Calu3 (cell line): ENCODE data around the gene MAMLD1. TPM values are rescaled to one million over a fixed set of nuclear protein-coding genes. Genes with fewer than 3 reads are reported as not detected.

Experiments
- BruUV-seq: library from RNA; stranded (reverse); fragments of 400-500 nt; replicated peaks from 2 replicates; lab custom pipeline; 2021; lab: Mats Ljungman, UMichigan
- CTCF ChIA-PET: fragments of 300-600 bp; sonication (Branson Sonifier 250); formaldehyde crosslinking; loops from one replicate; lab custom pipeline; 2022; ENCODE audit warnings: antibody characterized with exemption; lab: Charles Lee
- DNase-seq: peaks from one replicate; pipeline ENCODE4 v3.0.0; 2022
- H3K27ac Mint-ChIP-seq: one replicate; pipeline ENCODE4 v1.8.0; 2022; ENCODE audit warnings: mixed read lengths; ENCODE audit not compliant: unreplicated experiment
- H3K27me3 Mint-ChIP-seq: one replicate; pipeline ENCODE4 v1.8.0; 2022; ENCODE audit warnings: mixed read lengths; ENCODE audit not compliant: unreplicated experiment
- H3K36me3 Mint-ChIP-seq: one replicate; pipeline ENCODE4 v1.8.0; 2022; ENCODE audit warnings: mild to moderate bottlenecking, moderate library complexity, mixed read lengths; ENCODE audit not compliant: insufficient read depth, unreplicated experiment
- H3K4me1 Mint-ChIP-seq: one replicate; pipeline ENCODE4 v1.8.0; 2022; ENCODE audit warnings: mild to moderate bottlenecking, low read depth, mixed read lengths; ENCODE audit not compliant: unreplicated experiment
- H3K4me3 Mint-ChIP-seq: one replicate; pipeline ENCODE4 v1.8.0; 2022; ENCODE audit warnings: mild to moderate bottlenecking, low read depth, moderate library complexity, mixed read lengths; ENCODE audit not compliant: unreplicated experiment
- H3K9me3 Mint-ChIP-seq: one replicate; pipeline ENCODE4 v1.8.0; 2022; ENCODE audit warnings: low read depth, mixed read lengths; ENCODE audit not compliant: unreplicated experiment
- intact Hi-C: fragments of 100-400 bp; cut with micrococcal nuclease; formaldehyde crosslinking; loops from one replicate; pipeline ENCODE4 v1.10.0; 2022; ENCODE audit not compliant: unreplicated experiment
- total RNA-seq: library from RNA; stranded (reverse); gene quantifications from 2 replicates; pipeline ENCODE4 v1.2.3, GENCODE V29; 2022
- TF ChIP-seq, protein P1 (sequence below): fragments of 200-600 bp; IDR thresholded peaks from one replicate; pipeline ENCODE4 v1.8.0; 2022; ENCODE audit warnings: antibody characterized with exemption; ENCODE audit not compliant: unreplicated experiment

Gene MAMLD1
- total RNA-seq, 1 experiment from 2014 or later, result 8.8 TPM

DNA sequence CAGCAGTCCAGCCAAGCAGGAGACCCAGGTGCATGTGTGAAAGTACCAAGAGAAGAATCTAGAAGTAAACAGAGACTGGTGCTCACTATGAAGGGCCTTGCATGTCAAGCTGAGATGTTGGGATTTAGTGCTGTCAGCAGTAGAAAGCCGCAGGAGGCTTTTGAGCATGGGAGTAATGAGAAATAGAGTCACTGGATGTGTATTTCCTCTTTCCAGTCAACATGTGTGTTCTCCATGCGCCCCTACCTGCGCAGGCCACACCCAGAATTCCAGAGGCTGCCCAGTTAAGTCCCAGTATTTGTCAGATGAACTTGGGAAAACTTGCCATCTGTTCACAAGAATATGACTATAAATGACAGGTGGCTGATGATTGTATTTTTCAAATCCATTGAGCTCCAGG, 4.5 kb upstream of the MAMLD1 start:
- no peaks in the 10 kb centered on the region for H3K9me3 Mint-ChIP-seq
- no peak for DNase-seq

DNA sequence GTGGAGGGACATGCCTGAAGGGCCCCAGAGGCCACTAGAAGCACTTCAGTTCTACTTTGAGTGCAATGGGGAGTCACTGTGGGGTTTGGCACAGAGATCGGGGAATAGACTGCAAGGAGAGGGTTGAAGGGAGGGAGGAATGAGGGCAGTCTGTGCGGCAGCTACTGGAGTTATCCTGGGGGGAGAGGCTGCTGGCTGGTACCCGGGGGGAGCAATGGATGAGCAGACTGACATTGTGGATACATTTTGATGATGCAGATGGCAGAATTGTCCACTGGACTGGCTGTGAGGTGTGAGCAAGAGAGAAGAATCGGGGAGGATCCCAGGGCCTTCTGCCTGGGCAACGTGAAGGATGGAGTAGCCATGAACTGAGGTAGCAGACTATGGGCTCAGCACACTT, 2.8 kb upstream of the MAMLD1 start:
- CTCF ChIA-PET, result no interaction called here
- H3K4me3 Mint-ChIP-seq, result no peak overlapping the region
- H3K4me1 Mint-ChIP-seq, result peaks cover 32% of the 10 kb centered on the region
- H3K27ac Mint-ChIP-seq, result no peak overlapping the region
- H3K27me3 Mint-ChIP-seq, result peaks cover 34% of the 10 kb centered on the region
- DNase-seq, result no peak
- no TSS peak for BruUV-seq
- peaks cover 39% of the 10 kb centered on the region for H3K36me3 Mint-ChIP-seq
- TF ChIP-seq, protein P1, sequence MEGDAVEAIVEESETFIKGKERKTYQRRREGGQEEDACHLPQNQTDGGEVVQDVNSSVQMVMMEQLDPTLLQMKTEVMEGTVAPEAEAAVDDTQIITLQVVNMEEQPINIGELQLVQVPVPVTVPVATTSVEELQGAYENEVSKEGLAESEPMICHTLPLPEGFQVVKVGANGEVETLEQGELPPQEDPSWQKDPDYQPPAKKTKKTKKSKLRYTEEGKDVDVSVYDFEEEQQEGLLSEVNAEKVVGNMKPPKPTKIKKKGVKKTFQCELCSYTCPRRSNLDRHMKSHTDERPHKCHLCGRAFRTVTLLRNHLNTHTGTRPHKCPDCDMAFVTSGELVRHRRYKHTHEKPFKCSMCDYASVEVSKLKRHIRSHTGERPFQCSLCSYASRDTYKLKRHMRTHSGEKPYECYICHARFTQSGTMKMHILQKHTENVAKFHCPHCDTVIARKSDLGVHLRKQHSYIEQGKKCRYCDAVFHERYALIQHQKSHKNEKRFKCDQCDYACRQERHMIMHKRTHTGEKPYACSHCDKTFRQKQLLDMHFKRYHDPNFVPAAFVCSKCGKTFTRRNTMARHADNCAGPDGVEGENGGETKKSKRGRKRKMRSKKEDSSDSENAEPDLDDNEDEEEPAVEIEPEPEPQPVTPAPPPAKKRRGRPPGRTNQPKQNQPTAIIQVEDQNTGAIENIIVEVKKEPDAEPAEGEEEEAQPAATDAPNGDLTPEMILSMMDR, result no peak
- intact Hi-C loops, result loop anchor here (2.0 to 10.0 kb wide), 6 partner anchors 68 to 398 kb away; no protein-coding TSS in a partner anchor
- no peaks in the 10 kb centered on the region for H3K9me3 Mint-ChIP-seq

More for the DNA sequence above, 4.5 kb upstream of the MAMLD1 start:
- Mint-ChIP-seq H3K36me3 (peaks cover 26% of the 10 kb centered on the region), H3K27ac (no peak overlapping the region), H3K27me3 (peaks cover 34% of the 10 kb centered on the region), H3K4me1 (peaks cover 32% of the 10 kb centered on the region), H3K4me3 (no peak overlapping the region)
- CTCF ChIA-PET, result no interaction called here
- intact Hi-C loops, result no loop called here
- TF ChIP-seq, protein P1, result no peak
- BruUV-seq, result no TSS peak

- intact Hi-C loops, result loop anchor here (2.0 to 10.0 kb wide), 6 partner anchors 69 to 398 kb away; no protein-coding TSS in a partner anchor
- no TSS peak for BruUV-seq
- peaks cover 37% of the 10 kb centered on the region for H3K4me1 Mint-ChIP-seq
- H3K27me3 Mint-ChIP-seq, result peaks cover 34% of the 10 kb centered on the region
- H3K4me3 Mint-ChIP-seq, result peak overlapping the region; percentile 84
- no peaks in the 10 kb centered on the region for H3K9me3 Mint-ChIP-seq
- DNase-seq, result peak; percentile 22
- CTCF ChIA-PET, result no interaction called here
- H3K36me3 Mint-ChIP-seq, result peaks cover 48% of the 10 kb centered on the region
- TF ChIP-seq, protein P1, result no peak
- no peak overlapping the region for H3K27ac Mint-ChIP-seq
Observed at GRCh38 chrX:150361070-150361776, 1.9 kb upstream of the MAMLD1 start.

DNA sequence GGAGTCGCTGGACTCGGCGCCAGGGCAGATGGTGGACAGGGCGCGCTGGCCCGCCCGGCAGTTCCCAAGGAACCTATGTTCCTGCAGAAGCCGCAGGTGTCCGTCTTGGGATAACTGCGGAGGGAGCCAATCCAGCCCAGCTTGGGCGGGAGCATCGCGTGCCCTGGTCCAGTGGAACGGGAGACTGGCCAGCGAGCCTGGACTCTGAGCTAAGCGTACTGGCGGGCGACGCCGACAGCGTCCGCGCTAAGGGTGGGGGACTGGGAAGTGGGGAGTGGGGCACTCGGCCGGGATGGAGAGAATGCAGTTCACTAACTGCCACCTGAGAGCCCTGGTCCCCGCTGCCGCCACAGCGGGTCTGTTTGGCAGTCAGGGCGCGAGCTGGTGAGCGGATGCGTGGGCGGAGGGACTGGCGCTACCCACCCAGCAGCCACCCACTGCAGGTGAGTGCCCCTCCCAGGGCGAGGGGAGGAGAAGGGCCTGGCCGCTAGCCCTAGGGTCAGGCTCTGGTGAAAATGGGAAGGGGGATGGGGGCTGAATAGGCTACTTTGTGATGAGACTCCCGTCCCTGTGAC, 1.3 kb upstream of the MAMLD1 start:
- Mint-ChIP-seq H3K4me1 (peaks cover 44% of the 10 kb centered on the region), H3K4me3 (peak overlapping the region; percentile 84), H3K27ac (peak overlapping the region; percentile 61), H3K36me3 (peaks cover 54% of the 10 kb centered on the region), H3K27me3 (peaks cover 34% of the 10 kb centered on the region), H3K9me3 (no peaks in the 10 kb centered on the region)
- CTCF ChIA-PET, result no interaction called here
- intact Hi-C loops, result loop anchor here (2.0 to 10.0 kb wide), 6 partner anchors 70 to 399 kb away; no protein-coding TSS in a partner anchor
- DNase-seq, result peak; percentile 10
- no TSS peak for BruUV-seq
- TF ChIP-seq, protein P1, result no peak
